ENCODE measurements around the gene EIF3D.

Gene EIF3D

GRCh38 chr22:36506637-36507517 lies 22.1 kb downstream of the EIF3D start, which contains the start of gene FOXRED2:
FOXRED2 (minus strand) TSS chr22:36507040; CDS start chr22:36506422, 618 bp downstream.
- peak; percentile 69 to 78 for DNase-seq (ENCODE audit: low read depth in 2 of 2)

- DNase-seq (ENCODE audit: low read depth in 2 of 2): no peak
Observed at GRCh38 chr22:36505998-36506635, 22.8 kb downstream of the EIF3D start.

DNA sequence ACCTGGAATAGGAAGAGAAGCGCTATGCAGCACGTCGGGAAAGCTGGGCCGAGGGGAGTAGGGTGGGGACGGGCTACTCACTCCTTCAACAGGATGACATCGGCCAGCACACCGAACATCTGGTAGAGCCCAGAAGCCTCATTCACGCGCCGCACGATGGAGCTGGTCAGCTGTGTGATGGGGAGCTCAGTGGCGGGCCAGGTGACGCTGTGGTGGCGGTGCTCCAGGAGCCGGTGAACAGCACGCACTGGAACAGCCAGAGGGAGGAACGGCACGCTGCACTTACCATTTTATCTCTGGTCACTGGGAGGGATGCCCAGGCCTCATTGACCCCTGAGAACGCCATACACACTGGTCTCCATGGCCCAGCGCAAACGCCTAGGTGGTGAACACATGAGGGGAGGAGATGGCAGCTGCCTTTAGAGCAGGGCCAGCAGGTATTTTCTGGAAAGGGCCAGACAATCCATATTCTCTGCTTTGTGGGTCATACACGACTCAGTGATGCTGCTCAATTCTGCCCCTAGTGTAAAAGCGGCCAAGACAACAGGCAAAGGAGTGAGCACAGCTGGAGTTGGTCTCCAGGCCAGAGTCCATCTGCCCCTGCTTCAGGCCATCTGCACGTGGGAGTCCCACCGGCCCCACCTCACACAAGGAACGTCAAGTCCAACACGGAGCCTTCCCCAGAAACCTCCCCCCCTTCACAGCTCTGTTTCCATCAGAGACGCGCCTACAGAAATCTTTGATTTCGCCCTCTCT lies 30.9 kb downstream of the EIF3D start:
- no peak for DNase-seq (ENCODE audit: low read depth in 2 of 2)

GRCh38 chr22:36493690-36494110 lies 35.3 kb downstream of the EIF3D start:
- no peak for DNase-seq (ENCODE audit: low read depth in 2 of 2)

DNA sequence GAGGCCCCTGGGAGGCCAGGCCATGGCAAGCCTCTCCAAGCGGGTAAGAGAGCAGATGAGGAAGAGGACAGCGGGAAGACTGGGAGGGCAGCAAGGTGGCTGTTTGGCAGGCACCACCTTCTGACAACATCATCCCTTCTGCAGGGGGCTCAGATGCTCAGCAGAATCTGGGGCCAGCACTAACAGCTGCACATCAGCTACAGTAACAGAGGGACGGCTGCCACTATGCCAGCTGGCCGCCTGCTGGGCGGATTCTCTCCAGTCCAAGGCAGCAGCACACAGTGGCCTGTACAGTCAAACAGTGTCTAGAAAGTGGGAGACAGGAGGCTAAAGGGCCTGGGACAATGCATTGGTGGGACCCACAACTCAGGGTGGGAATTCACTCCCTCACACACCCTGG lies 36.9 kb downstream of the EIF3D start:
- no peak for DNase-seq (ENCODE audit: low read depth in 2 of 2)

DNA sequence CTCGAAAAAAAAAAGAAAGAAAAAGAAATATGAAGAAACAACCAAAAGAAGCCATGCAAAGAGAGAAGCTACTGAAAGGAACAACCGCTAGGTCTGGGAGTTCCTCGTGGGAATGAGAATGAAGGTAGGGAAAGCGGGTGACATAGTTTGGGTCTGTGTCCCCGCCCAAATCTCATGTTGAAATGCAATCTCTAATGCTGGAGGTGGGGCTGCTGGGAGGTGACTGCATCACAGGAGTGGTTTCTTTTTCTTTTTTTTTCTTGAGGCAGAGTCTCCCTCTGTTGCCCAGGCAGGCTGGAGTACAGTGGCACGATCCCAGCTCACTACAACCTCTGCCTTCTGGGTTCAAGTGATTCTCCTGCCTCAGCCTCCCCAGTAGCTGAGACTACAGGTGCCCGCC lies 37.8 kb downstream of the EIF3D start:
- DNase-seq (ENCODE audit: low read depth in 2 of 2): no peak

DNA sequence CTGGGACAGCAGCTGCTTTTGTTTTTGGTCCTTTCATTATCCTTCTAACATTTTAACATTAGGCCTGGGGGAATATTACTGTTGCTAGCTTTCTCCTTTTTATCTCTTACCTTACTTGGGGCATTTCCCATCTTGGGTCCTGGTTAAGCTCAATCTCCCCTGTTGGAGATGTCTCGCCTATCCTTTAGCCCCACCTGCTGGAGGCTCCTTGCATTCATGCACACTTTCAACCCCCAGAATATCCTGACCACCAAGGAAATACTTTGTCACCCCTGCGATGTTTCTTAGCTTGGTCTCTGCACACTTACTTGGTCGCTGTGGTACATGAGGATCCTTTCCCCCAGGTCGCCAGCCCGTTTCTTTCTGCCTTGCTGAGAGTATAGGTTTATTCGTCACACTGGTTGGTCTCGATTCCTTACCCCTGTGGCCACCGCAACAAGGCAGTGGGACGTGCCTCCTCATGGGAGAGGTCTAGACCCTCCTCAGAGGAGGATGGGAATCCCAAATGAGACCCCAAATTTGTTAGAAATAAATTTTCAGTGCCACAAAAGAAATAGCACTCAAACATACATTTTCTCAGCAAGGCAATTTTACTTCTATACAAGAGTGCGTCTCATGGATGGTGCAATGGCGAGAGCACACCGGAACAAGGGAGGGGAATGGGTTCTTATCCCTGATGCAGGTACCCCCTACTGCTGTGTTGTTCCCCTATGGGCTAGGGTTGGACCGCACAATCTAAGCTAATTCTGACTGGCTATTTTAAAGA lies 42.2 kb downstream of the EIF3D start:
- DNase-seq (ENCODE audit: low read depth in 2 of 2): peak in 1 of 2 donors; percentile 46

DNA sequence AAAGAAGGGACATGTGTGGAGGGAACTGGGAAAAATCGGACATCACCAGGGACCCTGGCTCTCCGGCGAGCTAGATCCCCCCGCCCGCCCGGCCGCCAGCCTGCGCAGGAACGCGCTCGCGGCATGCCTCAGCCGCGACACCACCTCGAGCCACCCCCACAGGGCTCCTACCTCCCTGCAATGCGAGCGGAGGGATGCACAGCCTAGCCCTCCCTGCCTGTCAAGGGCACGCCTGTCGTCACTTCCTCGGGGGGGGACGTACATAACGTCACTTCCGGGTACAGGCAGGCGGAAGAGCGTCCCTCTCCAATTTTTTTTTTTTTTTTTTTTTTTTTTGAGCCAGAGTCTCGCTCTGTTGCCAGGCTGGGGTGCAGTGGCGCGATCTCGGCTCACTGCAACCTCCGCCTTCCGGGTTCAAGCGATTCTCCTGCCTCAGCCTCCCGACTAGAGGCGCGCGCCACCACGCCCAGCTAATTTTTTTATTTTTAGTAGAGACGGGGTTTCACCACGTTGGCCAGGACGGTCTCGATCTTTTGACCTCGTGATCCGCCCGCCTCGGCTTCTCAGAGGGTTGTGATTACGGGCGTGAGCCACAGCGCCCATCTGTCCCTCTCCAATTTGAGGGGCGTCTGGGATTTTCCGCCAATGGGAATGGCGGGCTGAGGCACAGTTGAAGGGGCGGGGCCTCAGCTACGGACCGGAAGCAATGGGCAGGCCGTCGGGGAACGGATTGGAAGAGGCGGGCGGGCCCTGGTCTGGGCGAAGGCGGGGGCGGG lies 47.4 kb downstream of the EIF3D start, which contains the start of gene TXN2:
Gene TXN2, minus strand, starts transcription at position 248 of the 776 bp plus-strand sequence. CDS start 803 bp downstream, outside the sequence.
- peak; percentile 85 to 94 for DNase-seq (ENCODE audit: low read depth in 2 of 2)

- no peak for DNase-seq (ENCODE audit: low read depth in 2 of 2)
Observed at GRCh38 chr22:36480941-36481392, 48.0 kb downstream of the EIF3D start.

DNA sequence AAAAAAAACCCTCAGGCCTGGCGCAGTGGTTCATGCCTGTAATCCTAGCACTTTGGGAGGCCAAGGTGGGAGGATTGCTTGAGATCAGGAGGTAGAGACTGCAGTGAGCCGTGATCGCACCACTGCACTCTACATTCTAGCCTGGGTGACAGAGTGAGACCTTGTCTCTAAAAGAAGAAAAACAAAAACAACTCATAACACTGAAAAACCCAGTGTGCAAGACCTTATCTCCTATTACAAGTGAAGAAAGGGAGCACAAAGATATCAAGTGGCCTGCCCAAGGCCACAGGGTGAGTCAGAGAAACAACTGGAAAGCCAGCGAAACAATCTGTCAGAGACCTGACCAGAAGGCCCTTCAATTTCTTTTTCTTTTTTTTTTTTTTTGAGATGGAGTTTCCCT lies 50.0 kb downstream of the EIF3D start:
- no peak for DNase-seq (ENCODE audit: low read depth in 2 of 2)

DNA sequence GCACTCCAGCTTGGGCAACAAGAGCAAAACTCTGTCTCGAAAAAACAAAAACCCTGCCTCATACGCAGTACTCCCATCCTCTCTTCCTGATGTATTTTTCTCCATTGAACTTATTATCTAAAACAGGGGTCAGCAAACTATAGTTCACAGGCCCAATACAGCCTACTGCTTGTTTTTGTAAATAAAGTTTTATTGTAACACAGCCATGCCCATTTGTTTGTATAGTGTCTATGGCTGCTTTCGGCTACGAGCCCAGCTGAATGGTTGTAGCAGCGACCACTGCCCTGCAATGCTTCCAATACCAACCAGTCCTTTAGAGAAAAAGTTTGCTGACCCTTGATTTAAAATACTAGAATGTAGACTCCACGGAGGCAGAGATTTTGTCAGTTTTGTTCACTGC lies 53.6 kb downstream of the EIF3D start:
- no peak for DNase-seq (ENCODE audit: low read depth in 2 of 2)

DNA sequence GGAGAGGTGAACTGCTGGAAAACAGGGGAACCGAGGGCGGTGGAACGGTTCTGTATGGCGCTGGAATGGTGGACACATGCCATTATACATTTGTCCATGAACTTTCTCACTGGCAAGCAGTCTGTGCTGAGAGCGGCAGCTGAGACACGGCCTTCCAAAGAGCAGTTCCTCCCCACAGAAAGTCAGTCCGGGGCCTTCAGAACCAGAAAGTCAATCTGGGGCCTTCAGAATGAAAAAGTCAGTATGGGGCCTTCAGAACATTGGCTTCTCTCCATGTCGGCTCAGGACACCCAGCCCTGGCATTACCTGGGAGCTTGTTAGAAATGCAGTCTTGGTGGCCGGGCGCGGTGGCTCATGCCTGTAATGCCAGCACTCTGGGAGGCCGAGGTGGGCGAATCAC lies 56.3 kb downstream of the EIF3D start:
- DNase-seq (ENCODE audit: low read depth in 2 of 2): no peak

- DNase-seq (ENCODE audit: low read depth in 2 of 2): no peak
Observed at GRCh38 chr22:36471341-36471821, 57.6 kb downstream of the EIF3D start.

DNA sequence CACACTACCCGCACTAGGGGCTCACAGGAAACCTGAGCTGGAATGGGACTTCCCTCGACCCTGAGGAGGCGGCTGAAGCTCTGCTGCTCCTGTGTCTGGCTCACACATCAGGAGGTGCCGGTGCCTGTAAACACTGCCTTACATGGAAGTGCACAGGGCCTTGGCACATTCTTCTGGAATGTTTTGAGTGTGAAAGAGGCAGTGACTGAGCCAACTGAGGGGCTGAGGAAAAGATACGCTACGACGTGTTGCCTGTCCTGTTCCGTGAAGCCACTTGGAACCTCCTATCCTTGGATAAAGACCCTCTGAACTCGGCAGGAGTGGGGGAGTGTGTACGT lies 58.0 kb downstream of the EIF3D start:
- DNase-seq (ENCODE audit: low read depth in 2 of 2): no peak

DNA sequence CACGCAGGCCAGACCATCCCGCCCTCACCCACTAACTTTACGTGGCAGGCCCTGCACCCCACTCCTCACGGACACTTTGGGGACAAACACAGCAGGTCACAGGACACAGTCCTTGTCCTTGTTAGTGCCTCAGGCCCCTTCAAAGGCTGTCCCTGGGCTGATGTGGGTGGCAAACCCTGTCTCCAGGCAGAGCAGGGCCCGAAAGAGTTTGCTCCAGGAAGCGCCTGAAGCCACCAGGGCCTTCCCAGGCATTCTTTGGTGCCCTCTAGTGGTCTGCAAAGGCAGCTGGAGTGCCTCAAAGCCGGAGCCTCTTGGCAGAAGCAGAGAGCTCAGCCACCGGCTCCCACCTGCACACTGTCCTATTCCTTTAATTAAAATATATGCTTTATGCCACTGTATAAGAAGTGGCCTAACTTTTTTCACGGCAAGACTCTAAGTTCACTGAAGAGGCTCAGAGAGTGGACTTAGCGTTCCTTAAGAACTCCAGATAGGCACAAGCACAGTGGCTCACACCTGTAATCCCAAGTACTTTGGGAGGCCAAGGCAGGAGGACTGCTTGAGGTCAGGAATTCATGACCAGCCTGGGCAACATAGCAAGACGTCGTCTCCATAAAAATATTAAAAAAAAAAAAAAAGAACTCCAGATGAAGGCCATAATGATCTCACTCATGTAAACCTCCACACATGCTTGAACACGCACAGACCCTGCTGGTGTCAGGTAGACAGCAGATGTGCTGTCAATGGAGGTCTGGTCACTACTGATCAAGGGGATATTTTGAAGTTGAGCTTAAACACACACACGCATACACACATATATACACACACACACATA lies 58.6 kb downstream of the EIF3D start:
- peak; percentile 57 to 76 for DNase-seq (ENCODE audit: low read depth in 2 of 2)

- no peak for DNase-seq (ENCODE audit: low read depth in 2 of 2)
Observed at GRCh38 chr22:36469094-36469710, 59.8 kb downstream of the EIF3D start.

GRCh38 chr22:36467946-36468345 lies 61.0 kb downstream of the EIF3D start:
- no peak for DNase-seq (ENCODE audit: low read depth in 2 of 2)

- no peak for DNase-seq (ENCODE audit: low read depth in 2 of 2)
Observed at GRCh38 chr22:36467042-36467810, 61.7 kb downstream of the EIF3D start.
